Subcutaneous adipose tissue (tissue), 4 donors: Measurements from ENCODE around the gene ARHGEF28. TPM values are rescaled to one million over a fixed set of nuclear protein-coding genes. Genes with fewer than 3 reads are reported as not detected.

Experiments
- CTCF ChIP-seq: fragments of 450-650 bp; IDR thresholded peaks from one replicate; pipeline ENCODE4 v1.5.1; 2016; ENCODE audit warnings: low read depth, mild to moderate bottlenecking, control low read depth, antibody characterized with exemption, moderate library complexity
- total RNA-seq, 4 donors: library from RNA; depleted of rRNA; stranded (reverse); fragments of >200 nt; gene quantifications; one replicate each; pipeline ENCODE4 v1.1.0, GENCODE V29; 2016

ARHGEF28 gene
- total RNA-seq, 4 donors from 2014 or later = 9.9 to 46.3 (median 17.3) TPM

- no peak for TF ChIP-seq CTCF
These were observed 231.0 kb downstream of the ARHGEF28 start for GRCh38 chr5:73856997-73857396.

GRCh38 chr5:73857446-73857845, 231.4 kb downstream of the ARHGEF28 start:
- TF ChIP-seq CTCF = no peak

GRCh38 chr5:73858054-73858453, 232.1 kb downstream of the ARHGEF28 start:
- TF ChIP-seq CTCF = no peak

- no peak for TF ChIP-seq CTCF
These were observed 232.8 kb downstream of the ARHGEF28 start for GRCh38 chr5:73858776-73859175.

- no peak for TF ChIP-seq CTCF
These were observed 233.7 kb downstream of the ARHGEF28 start for GRCh38 chr5:73859696-73860095.

- TF ChIP-seq CTCF = no peak
These were observed 235.5 kb downstream of the ARHGEF28 start for GRCh38 chr5:73861313-73861988.

- no peak for TF ChIP-seq CTCF
These were observed 236.8 kb downstream of the ARHGEF28 start for GRCh38 chr5:73862796-73863195.
